Adrenal gland (tissue), 12 donors: ENCODE measurements around the gene RCE1. TPM values are rescaled to one million over a fixed set of nuclear protein-coding genes. Genes with fewer than 3 reads are reported as not detected.

ENCODE experiments used
- DNase-seq, 7 donors: peaks; one replicate each; pipeline ENCODE4 v3.0.0-alpha.2; 2019 to 2020
- H3K27ac ChIP-seq, 5 donors: fragments of 200-600 bp; sonication (generic) in 4 of 5; 1 replicate in 3 of 5; 2 replicates in 2 of 5; pipeline versions ENCODE4 v1.5.1 to v1.8.0; 2016 to 2020; ENCODE audit warnings: mild to moderate bottlenecking in 1 of 5
- H3K27me3 ChIP-seq: fragments of 200-600 bp; 2 replicates; pipeline ENCODE4 v1.8.0; 2021
- H3K36me3 ChIP-seq, 2 donors: fragments of 200-600 bp; replicated peaks in 1 of 2; 1 replicate in 1 of 2; 2 replicates in 1 of 2; pipeline versions ENCODE4 v1.5.1 to v1.8.0; 2018 to 2022
- H3K4me1 ChIP-seq, 2 donors: fragments of 200-600 bp; replicated peaks in 1 of 2; 1 replicate in 1 of 2; 2 replicates in 1 of 2; pipeline versions ENCODE4 v1.5.1 to v1.8.0; 2018 to 2021
- H3K4me3 ChIP-seq, 4 donors: fragments of 200-600 bp; sonication (generic) in 3 of 4; one replicate each; pipeline ENCODE4 v1.5.1; 2016 to 2018
- H3K9me3 ChIP-seq, 3 donors: fragments of 200-600 bp; sonication (generic) in 1 of 3; replicated peaks in 1 of 3; 1 replicate in 2 of 3; 2 replicates in 1 of 3; pipeline versions ENCODE4 v1.5.1 to v1.8.0; 2016 to 2021
- CTCF ChIP-seq, 6 experiments: fragments of 450-650 bp in 4 of 6; fragments of 200-600 bp in 2 of 6; sonication (generic) in 1 of 6; IDR thresholded peaks; 1 replicate in 5 of 6; 2 replicates in 1 of 6; pipeline versions ENCODE4 v1.5.1 to v1.8.0; 2016 to 2021; ENCODE audit warnings: antibody characterized with exemption in 6 of 6, mild to moderate bottlenecking in 2 of 6, moderate library complexity in 1 of 6
- POLR2A ChIP-seq, 2 donors: fragments of 450-650 bp; IDR thresholded peaks; one replicate each; pipeline ENCODE4 v1.6.1; 2017; ENCODE audit warnings: antibody characterized with exemption in 2 of 2, mild to moderate bottlenecking in 2 of 2, moderate library complexity in 1 of 2
- WGBS, 4 donors: extraction: QIAGEN DNeasy Blood & Tissue Kit in 2 of 4; methylation state at CpG; one replicate each; pipeline versions ENCODE4 v1.1.5 to v1.1.7; 2013 to 2017; 5-methylcytosine and 5-hydroxymethylcytosine counted together
- intact Hi-C, 2 donors: fragments of 100-400 bp; cut with DNase I; formaldehyde crosslinking; loops; one replicate each; pipeline versions ENCODE4 v1.14.1 to v1.15.0; 2022 to 2023
- polyA plus RNA-seq, 3 donors: library from polyadenylated mRNA; stranded (reverse); fragments of 200-250 nt in 2 of 3; fragments of 350-450 nt in 1 of 3; fragmentation: Illumina TruSeq in 1 of 3; extraction: RNeasy Lipid Tissue Mini Kit (QIAGEN cat#74804) in 1 of 3; gene quantifications; one replicate each; pipeline ENCODE4 v1.2.3, GENCODE V29; 2013 to 2014
- total RNA-seq, 9 donors: library from RNA; depleted of rRNA in 4 of 9; stranded (reverse); fragments of >200 nt in 4 of 9; fragments of 120-200 nt in 1 of 9; fragmentation: NEBNext Ultra II Directional in 1 of 9; extraction: Animal tissue kit (Norgen Biotek cat#: 25700) in 1 of 9; gene quantifications; one replicate each; pipeline versions ENCODE4 v1.1.0 to v1.2.4, GENCODE V29; 2013 to 2023
- donor health status: healthy with polysubstance abuse.
- donor health status: Bipolar disorder and iron deficiency.
- donor health status: DM: yes; HTN: yes; CAD: no.
- donor health status: DM: no; HTN: no; CAD: no.
- donor health status: DM: no; HTN: no; CAD: no.
- donor health status: DM: yes; HTN: yes; CAD: no.

RCE1 gene
- total and polyA plus RNA-seq, 12 donors = 5.2 to 24.8 (median 18.0) TPM

GRCh38 chr11:66851239-66851596 is 8.0 kb downstream of the RCE1 start:
- DNase-seq = no peak
- Histone ChIP-seq H3K27me3 (no peaks in the 10 kb centered on the region), H3K4me3 (no peak overlapping the region), H3K36me3 (peaks cover 0 to 21% of the 10 kb centered on the region in 2 donors), H3K9me3 (no peaks in the 10 kb centered on the region), H3K27ac (no peak overlapping the region), H3K4me1 (peaks cover 6% of the 10 kb centered on the region in 2 donors)
- 85 to 100% (median 86%) methylated on average over 1 to 4 of the region's 4 CpGs; no CpG with 5 or more reads in 1 of the 4 donors for WGBS, 4 donors
- TF ChIP-seq POLR2A (IDR thresholded peaks at IDR 0.05) (no peak), CTCF (IDR thresholded peaks at IDR 0.05) (no peak)
- intact Hi-C loops = no loop called here

DNA sequence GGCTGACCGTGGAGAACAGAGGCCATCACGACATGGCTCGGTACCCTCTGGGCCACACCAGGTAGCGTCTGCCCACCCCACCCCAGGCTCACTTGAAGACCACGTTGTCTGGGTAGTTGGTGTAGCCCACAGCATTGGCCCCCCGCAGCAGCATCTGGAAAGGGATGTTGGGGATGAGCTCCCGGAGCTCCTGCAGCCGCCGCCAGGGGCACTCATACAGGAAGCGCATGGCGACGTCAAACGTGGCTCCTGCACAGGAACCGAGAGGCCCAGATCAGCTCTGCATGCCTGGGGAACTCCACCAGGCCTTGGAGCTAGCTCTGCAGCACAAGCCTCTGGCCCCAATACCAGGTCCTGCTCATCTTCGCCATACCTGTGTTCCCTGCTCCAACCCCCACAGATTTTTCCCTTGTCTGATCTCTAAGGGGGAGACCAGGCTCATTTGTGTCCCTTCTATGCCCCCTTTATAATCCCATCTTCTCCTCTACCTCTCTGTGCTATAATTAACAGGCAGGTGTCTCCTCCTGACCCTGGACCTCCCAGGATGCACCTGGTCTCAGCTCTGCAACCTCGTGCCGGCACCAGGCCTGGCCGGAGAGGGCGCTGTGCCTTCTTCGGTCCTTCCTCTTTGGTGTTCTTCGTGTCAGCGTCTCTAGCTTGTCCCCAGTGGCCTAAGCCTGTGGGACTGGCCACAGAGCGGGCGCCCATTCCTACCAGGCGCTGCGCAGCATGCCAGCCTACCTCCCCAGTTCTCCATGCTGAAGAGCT is 8.6 kb downstream of the RCE1 start:
- no peaks in the 10 kb centered on the region for H3K27me3 ChIP-seq
- no peak overlapping the region for H3K4me3 ChIP-seq
- H3K36me3 ChIP-seq = peaks cover 0 to 16% of the 10 kb centered on the region in 2 donors
- intact Hi-C loops = no loop called here
- TF ChIP-seq POLR2A (IDR thresholded peaks at IDR 0.05) (no peak), CTCF (IDR thresholded peaks at IDR 0.05) (no peak)
- H3K9me3 ChIP-seq = no peaks in the 10 kb centered on the region
- 74 to 79% (median 76%) methylated on average over 14 to 26 of the region's 26 CpGs for WGBS, 4 donors
- peak in 1 of 7 donors; percentile 23 for DNase-seq
- peaks cover 6% of the 10 kb centered on the region in 2 donors for H3K4me1 ChIP-seq
- no peak overlapping the region for H3K27ac ChIP-seq

GRCh38 chr11:66852466-66853241 is 9.4 kb downstream of the RCE1 start:
- no peak overlapping the region for H3K27ac ChIP-seq
- H3K4me3 ChIP-seq = no peak overlapping the region
- H3K9me3 ChIP-seq = no peaks in the 10 kb centered on the region
- TF ChIP-seq CTCF (IDR thresholded peaks at IDR 0.05) = no peak
- TF ChIP-seq POLR2A (IDR thresholded peaks at IDR 0.05) = no peak
- peaks cover 6% of the 10 kb centered on the region in 2 donors for H3K4me1 ChIP-seq
- DNase-seq = peak in 1 of 7 donors; percentile 19
- no peaks in the 10 kb centered on the region for H3K27me3 ChIP-seq
- peaks cover 0 to 13% of the 10 kb centered on the region in 2 donors for H3K36me3 ChIP-seq
- 87 to 93% (median 90%) methylated on average over 14 to 26 of the region's 26 CpGs for WGBS, 4 donors
- intact Hi-C loops = no loop called here
